Stimulated activated CD8-positive, alpha-beta memory T cell treated with anti-CD3 and anti-CD28 coated beads, Interleukin-2, amount 100 ng/mL, for 1 hour (primary cell): Measurements from ENCODE around the gene LIMK1.
A peak's percentile ranks its signal among the peaks of the same experiment; 100 is the strongest.

ENCODE experiments used
- DNase-seq, 2 donors: peaks; one replicate each; pipeline ENCODE4 v3.0.0-alpha.2; 2020; ENCODE audit warnings: low read depth in 2 of 2

LIMK1 gene

DNA sequence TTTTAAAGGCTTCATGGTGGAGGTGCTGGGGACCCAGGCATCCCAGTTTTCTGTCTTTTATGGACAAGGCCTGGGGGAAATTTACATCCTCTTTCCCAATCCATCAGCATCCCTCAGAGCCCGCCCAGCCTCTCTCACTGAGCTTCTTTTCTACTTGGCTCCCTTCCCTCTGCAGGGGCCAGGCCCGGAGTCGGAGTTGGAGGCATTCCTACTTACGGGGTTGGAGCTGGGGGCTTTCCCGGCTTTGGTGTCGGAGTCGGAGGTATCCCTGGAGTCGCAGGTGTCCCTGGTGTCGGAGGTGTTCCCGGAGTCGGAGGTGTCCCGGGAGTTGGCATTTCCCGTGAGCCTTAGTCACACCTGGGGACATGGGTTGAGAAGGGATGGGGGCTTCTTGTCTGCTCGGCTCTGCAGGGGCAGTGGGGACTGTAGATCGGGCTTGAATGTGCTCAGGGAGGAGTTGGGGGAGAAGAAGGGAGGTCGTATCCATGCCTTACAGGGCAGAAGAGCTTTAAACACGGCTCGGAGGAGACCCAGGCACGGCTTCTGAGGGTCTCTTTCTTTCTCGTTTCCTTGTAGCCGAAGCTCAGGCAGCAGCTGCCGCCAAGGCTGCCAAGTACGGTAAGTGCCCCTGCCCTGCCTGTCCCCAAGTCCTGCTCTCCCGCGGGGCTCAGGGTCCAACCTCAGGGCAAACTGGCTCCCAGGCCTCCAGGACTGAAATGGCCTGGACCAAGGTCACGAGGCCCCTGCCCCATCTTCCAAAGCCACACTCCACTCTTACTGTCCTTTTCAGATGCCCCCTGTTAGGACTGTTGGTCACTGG lies 27.3 kb upstream of the LIMK1 start:
- DNase-seq: no peak

DNA sequence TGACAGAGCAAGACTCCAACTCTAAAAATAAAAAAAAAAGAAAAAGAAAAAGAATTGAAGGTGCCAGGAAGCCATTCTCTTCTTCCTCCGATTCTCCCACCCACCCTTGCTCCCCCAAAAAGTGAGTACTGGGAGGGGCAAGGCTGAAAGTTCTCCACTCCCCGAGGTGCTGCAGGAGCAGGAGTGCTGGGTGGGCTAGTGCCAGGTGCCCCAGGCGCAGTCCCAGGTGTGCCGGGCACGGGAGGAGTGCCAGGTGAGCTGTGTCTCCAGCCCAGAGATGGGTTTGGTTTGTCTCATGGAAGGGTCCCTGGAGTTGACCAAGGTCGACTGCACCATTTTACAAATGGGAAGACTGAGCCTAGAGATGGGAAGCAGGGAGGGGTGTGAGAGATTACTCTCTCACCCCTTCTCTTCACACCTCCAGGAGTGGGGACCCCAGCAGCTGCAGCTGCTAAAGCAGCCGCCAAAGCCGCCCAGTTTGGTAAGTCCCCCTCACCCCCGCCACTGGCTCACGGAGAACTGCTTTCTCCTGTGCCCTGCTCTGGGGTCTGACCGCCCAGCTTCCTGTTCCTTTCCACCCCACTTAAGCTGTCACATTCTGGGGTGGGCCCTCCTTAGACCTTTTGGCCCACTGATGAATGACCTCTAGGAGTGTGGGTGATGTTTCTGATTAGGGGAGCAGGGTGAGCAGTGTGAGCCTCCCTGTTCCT lies 26.2 kb upstream of the LIMK1 start:
- no peak for DNase-seq

DNA sequence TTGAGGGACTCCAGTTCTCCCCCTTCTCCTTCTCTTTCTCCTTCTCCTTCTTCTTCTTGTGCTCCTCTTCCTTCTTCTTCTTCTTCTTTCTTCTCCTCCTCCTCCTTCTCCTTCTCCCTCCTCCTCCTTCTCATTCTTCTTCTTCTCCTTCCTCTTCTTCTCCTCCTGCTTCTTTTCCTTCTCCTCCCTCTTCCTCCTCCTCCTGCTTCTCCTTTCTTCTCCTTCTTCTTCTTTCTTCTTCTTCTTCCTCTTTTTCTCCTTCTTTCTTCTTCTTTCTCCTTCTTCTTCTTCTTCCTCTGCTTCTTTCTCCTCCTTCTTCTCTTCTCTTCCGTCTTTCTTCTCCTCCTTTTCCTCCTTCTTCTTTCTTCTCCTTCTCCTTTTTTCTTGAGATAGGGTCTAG lies 25.6 kb upstream of the LIMK1 start:
- no peak for DNase-seq

- no peak for DNase-seq
Observed at GRCh38 chr7:74058486-74058885, 25.1 kb upstream of the LIMK1 start.

GRCh38 chr7:74059037-74059436 lies 24.6 kb upstream of the LIMK1 start:
- no peak for DNase-seq

- no peak for DNase-seq
Observed at GRCh38 chr7:74059681-74060588, 23.7 kb upstream of the LIMK1 start.

GRCh38 chr7:74061840-74062539 lies 21.6 kb upstream of the LIMK1 start:
- peak; percentile 48 to 54 for DNase-seq

- DNase-seq: no peak
Observed at GRCh38 chr7:74063223-74063641, 20.4 kb upstream of the LIMK1 start.

DNA sequence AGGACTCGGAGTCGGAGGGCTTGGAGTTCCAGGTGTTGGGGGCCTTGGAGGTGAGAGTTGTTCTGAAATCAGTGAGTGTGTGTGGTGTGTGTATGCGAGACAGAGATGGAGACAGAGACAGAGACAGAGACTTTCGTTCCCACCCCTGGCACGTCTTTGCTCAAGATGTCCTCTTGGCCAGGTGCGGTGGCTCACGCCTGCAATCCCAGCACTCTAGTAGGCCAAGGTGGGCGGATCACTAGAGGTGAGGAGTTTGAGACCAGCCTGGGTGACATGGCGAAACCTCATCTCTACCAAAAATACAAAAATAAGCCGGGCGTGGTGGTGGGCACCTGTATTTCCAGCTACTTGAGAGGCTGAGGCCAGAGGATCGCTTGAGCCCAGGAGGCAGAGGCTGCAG lies 20.0 kb upstream of the LIMK1 start:
- no peak for DNase-seq

GRCh38 chr7:74064696-74065095 lies 18.9 kb upstream of the LIMK1 start:
- DNase-seq: no peak

DNA sequence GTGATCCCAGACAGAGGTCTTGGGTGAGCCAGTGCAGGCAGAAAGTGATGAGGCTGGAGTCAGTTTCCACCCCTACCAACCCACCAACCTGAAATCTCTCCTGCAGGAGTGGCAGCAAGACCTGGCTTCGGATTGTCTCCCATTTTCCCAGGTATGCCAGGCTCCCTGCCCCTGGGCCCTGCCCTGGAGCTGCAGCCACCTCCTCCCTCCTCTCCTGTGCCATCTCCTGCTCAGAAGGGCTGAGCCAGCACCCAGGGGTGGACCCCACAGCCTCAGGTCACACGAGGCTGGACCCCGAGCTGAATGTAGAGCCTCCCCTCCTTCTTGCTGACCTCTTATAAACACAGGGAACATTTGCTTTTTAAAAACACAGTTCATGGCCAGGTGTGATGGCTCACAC lies 17.0 kb upstream of the LIMK1 start:
- no peak for DNase-seq

- DNase-seq: no peak
Observed at GRCh38 chr7:74068378-74069085, 15.1 kb upstream of the LIMK1 start.

GRCh38 chr7:74069086-74069541 lies 14.5 kb upstream of the LIMK1 start:
- no peak for DNase-seq

DNA sequence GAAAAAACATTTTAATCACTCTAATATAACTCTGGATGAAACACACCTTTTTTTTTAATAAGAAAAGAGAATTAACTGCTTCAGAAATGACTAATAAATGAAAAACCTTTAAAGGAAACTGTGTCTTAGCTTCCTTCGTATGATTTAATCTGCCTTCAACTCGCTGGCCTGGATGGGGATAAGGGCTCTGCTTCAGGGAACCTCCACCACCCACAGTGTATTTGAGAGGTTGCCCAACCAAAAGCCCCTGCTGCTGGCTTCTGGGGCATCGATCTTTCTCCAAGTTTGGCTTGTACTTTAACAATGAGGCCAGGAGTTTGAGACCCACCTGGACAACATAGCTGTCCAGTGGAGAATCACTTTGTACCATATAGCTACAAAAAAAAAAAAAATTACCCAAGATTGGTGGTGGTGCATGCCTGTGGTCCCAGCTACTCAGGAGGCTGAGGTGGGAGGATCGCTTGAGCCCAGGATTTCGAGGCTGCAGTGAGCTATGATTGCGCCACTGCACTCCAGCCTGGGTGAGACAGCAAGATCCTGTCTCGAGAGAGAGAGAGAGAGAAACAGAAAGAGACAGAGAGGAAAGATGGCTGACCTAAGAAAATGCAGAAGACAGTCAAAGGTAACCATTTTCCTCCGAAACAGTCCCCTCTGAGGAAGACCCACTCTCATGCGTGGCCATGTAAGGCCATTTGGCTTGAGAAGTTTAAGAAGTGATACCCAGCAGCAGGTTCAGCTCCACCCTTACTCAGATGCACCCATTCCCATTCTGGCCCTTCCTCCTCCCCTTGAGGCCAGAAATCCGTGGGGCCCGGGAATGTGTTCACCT lies 13.6 kb upstream of the LIMK1 start:
- DNase-seq: no peak

DNA sequence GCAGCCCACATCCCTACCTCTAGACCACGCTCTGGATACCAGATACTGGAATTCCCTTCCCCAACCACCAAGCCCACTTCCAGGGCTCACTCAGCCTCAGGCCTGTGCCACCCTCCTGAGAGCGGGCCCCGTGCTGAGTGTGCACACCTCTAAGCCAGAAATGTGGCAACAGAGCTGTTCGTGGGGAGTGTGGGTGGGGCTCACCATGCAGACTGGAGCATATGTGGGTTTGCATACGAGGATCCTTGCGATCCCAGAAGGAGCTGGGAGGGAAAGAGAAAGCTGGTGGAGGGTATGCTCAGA lies 13.0 kb upstream of the LIMK1 start:
- DNase-seq: no peak

DNA sequence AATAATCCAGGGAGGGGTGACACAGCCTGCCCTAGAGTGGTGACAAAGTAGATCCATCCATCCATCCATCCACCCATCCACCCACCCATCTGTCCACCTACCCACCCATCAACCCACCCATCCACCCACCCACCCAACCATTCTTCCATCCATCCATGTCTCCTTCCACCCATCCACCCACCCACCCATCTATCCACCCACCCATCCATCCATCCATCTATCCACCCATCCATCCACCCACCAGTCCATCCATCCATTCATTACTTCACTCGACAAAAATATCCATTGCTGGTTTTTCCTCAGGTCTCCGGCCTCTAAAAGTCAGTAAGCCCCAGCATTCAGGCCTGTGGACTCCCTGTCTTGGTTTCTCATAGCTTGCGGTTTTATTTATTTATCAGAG lies 12.5 kb upstream of the LIMK1 start:
- DNase-seq: no peak

DNA sequence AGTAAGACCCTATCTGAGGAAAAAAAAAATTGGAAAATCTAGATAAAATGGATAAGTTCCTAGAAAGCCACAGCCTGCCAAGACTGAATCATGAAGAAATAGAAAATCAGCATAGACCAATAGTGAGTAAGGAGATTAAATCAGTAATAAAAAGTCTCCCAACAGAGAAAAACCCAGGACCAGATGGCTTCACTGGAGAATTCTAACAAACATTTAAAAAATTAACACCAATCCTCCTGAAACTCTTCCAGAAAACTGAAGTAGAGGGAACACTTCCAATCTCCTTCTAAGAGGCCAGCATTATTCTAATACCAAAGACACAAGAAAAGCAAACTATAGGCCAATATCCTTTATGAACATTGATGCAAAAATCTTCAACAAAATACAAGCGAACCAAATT lies 8.8 kb upstream of the LIMK1 start:
- DNase-seq: no peak

GRCh38 chr7:74078461-74078860 lies 5.1 kb upstream of the LIMK1 start:
- no peak for DNase-seq

GRCh38 chr7:74082770-74083116 lies 861 bp upstream of the LIMK1 start:
- no peak for DNase-seq
